AG08396 (cell line): ENCODE results near the gene HLA-E.
A peak's percentile ranks its signal among the peaks of the same experiment; 100 is the strongest.

ENCODE experiments used
- DNase-seq: peaks from one replicate; pipeline ENCODE4 v3.0.0; 2012; ENCODE audit warnings: low spot score, mixed read lengths

HLA-E gene

GRCh38 chr6:30541515-30542403, 52.5 kb downstream of the HLA-E start:
- DNase-seq, result peak; percentile 71

GRCh38 chr6:30542404-30542725, 53.1 kb downstream of the HLA-E start:
- no peak for DNase-seq

GRCh38 chr6:30542915-30543314, 53.6 kb downstream of the HLA-E start:
- no peak for DNase-seq
